Suppressor macrophage treated with lipopolysaccharide for 1 hour (primary cell): ENCODE data around the gene CTDP1.

Experiments
- DNase-seq, 3 donors: peaks; one replicate each; pipeline ENCODE4 v3.0.0-alpha.2; 2020 to 2022

Gene CTDP1

DNA sequence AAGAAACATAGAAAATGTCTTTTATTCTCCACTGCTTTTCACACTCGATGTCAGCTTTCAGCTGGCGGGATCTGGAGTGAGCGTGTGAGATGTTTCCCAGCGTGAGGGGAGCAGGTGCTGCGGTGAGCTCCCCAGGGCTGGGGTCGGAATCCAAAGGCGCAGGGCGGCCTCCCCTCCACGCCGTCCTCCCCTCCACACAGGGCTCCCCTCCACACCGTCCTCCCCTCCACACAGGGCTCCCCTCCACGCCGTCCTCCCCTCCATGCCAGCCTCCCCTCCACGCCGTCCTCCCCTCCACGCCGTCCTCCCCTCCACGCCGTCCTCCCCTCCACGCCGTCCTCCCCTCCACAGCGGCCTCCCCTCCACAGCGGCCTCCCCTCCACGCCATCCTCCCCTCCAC lies 91.2 kb downstream of the CTDP1 start:
- DNase-seq = no peak

DNA sequence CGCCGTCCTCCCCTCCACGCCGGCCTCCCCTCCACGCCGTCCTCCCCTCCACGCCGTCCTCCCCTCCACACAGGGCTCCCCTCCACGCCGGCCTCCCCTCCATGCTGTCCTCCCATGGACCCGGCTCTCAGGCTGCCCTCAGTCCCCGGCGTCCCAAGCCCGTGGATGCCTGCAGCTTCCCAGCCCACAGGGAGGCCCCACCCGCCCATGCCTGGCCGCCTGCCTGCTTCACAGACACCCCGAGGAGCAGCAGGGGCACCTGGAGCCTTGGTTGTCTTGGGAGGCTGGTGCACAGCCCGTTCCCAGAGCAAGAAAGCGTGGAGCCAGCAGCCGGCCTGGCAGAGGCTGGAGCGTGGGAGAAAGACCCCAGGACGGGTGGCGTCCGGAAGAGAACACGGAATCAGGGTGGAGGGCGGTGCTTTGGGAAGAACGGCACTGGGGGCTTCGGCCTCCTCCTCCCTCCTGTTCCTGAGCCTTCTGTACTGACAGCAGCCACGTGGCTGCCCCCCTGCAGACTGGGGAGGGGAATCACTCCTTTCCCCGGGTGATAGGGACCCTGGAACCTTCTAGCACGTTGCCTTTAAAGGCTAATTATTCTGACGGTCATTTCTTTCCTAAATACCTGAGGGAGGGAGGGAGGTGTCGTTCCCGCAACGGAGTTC lies 92.0 kb downstream of the CTDP1 start:
- no peak for DNase-seq

DNA sequence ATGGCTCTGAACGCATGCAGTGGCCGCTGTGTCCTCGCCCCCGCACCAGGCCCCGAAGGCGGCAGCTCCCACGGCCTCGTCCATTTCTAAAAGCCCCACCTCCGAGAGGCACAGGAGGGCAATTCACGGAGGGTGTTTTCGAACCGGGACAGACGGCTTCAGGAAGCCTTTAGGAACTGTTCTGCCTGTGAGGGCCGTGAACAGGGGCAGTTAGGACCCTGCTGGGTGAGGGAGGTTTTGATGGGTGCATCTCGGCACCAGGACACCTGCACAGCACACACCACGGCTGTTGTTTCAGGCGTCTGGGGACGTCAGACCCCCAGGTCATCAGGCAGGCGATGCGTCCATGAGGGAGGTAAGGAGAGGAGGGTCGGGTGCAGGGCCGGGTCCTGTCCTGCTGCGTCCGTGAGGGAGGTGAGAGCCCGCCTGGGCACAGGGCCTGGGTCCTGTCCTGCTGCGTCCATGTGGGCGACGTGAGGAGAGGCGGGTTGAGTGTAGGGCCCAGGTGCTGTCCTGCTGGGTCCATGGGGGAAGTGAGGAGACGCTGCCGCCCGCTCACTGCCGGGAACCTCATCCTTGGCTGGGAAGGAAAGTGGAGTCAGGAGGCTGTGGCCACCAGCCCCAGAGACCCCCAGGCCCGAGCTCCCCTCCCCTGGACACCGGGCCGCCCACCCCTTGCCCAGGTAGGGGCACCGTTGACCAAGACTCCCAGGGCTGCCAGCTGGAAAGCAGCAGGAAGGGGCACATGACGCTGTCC lies 92.7 kb downstream of the CTDP1 start:
- DNase-seq = no peak

DNA sequence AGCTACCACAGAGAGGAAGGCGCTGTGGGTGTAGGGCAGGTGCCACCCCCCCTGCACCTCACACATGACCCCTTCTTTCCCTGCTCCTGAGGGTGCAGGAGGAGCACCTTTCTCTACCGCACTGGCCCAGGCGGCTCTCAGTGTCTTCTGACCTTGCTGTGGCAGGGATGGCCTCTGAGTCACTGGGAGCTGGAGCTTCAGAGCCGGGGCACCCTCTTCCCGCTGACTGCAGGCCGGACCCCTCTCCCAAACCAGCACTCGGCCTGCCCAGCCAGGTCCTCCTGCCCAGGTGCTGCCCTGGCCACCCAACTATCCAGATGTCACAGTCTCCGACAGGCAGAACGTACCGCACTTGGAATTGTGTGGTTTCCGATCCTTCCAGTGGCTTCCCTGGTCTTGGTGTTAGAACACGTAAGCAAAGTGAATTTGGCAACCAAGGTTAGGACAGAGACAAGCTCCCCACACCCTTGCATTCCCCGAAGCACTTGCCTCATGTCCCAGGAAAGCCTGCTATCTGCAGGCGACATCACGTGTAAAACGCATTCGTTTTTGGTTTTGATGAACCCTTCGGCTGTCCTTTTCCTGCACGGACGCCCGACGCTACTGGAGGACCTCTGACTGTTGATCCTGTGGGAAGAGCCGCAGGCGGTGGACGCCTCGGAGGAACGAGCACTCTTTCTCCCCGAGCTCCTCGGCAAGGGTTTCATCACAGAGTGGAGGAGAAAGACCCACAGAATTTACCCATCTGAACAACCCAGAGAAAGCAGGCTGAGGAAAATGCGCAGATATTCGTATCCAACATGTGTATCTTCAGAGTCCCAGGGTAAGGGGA lies 93.5 kb downstream of the CTDP1 start:
- DNase-seq = no peak

DNA sequence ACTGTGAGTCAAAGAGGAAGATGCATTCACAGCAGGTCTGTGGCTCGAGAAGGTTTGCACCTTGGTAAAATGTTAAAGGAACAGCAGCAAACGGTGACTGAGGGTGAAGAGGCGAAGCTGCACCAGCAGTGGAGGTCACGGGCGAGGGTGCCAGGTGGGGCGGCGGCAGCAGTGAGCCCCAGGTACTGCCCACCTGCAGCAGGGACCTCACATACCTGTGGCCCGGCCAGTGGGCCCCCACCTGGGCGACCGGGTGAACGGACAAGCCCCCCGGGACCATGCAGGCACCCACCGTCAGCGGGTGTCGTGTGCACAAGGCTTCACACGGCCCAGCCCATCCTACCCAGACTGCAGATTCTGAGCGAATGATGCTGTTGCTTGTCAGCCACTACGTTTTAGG lies 94.5 kb downstream of the CTDP1 start:
- DNase-seq = no peak

DNA sequence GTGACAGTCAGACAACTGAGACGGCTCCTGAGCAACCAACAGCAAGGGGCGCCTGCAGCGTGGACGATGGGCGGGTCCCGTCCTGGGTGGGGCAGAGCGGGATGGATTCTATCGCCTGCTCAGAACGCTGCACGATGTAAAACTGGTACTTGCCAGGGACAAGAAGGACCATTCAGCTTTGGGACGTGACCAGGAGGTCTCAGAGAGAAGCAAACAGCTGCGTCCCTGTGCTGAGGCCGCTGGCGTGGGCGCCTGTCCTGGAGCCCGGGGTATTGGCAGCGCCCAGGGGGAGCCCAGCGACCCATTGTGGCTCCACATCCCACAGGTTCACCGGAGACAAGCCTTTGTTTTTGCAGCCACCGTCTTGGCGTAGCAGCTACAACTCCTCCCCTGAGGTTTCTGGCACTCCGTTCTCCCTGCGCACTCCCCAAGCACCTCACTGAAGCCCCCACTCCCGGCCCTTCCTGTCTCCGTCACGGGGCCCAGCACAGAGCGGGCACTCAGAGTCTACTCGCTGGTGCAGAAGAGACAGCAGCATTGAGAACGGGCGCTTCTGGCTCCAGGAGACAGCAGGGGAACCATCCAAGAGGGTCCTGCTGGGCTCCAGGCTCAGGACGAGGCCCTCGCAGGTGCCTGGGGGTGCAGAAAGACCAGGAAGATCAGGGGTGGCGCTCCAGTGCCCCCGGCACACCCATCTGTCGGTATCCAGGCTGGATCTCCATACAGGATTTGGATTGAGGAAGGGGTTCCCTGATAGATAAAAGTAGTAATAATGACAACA lies 96.0 kb downstream of the CTDP1 start:
- DNase-seq = no peak

DNA sequence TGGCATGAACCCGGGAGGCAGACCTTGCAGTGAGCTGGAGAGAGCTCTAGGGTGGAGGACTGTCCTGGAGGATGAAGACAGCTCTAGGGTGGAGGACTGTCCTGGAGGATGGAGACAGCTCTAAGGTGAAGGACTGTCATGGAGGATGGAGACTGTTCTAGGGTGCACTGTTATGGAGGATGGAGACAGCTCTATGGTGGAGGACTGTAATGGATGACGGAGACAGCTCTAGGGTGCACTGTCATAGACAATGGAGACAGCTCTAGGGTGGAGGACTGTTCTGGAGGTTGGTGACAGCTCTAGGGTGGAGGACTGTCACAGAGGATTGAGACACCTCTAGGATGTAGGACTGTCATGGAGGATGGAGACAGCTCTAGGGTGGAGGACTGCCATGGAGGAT lies 97.1 kb downstream of the CTDP1 start:
- no peak for DNase-seq

DNA sequence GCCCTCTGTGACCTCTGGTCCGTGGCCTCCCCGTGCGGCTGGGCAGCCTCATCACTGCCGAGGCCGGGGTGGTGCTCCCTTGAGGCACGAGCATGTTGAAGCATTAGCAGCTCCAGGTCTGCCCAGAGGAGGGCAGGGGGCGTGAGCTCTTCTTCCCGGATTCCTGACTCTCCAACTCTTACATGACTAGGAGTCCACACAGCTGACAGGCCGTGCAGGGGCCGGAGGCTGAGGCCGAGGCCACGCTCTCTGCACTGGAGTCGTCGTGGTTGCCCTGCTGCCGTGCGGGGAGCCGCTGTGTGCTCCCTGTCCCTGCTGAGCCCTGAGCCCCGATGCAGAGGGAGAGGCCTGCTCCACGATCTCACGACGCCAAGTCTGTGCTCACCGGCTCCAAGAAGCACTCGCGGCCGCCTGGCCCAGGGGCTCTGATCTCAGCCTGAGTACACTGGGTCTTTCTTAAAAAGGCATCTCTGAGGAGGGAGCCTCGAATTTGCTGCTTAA lies 98.7 kb downstream of the CTDP1 start:
- DNase-seq = no peak

DNA sequence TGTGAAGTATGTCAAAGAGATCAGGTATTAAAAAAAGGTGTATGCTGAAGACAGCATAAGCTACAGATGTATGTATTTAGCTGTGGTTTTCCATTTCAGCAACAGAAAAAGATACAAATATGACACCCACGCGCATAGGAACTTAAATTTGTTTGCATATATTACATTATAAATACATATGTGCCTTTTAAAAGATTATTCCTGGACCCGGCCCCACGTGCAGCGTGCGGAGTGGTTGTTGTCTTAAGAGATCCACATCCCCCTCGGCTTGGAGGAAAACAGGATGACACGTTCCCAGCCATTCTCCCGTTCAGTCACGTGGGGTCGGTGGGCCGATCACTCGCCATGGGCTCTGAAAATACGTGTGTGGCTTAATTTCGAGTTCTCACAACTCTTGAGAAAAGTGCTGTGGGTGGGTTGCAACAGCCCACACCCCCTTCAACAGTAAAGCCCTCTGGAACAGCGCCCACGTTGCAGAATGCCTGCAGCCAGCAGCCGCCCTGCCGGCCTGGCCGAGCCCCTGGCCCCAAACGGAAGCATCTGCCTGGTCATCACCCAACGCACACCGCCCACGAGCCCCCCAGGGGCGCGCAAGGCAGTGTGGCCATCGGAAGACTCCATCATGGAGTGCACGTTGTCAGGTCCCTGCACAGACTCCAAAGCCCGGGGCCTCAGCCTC lies 99.6 kb downstream of the CTDP1 start:
- no peak for DNase-seq

DNA sequence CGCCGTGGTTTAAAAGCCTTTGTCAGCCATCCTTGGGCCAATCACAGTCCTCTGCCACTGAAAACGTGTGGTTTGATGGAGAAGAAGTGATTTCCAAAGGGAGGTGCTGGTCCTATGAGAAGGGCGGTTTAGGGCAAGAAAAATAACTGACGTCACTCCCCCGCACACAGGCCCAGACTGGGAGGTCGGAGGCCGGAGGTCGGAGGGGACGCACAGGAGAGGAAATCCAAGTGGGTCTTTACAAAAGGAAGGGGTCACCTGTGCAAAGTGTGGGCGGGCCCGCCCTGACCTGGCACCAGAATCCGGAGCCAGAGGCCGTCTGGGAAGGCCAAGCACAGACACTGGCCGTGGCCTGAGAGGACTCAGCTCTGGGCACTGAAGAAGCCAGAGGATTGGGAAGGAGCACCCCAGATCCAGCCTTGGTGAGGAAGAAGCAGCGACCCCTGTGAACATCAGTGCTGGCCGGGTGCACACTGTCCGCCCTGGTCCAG lies 100.1 kb downstream of the CTDP1 start:
- DNase-seq = no peak

DNA sequence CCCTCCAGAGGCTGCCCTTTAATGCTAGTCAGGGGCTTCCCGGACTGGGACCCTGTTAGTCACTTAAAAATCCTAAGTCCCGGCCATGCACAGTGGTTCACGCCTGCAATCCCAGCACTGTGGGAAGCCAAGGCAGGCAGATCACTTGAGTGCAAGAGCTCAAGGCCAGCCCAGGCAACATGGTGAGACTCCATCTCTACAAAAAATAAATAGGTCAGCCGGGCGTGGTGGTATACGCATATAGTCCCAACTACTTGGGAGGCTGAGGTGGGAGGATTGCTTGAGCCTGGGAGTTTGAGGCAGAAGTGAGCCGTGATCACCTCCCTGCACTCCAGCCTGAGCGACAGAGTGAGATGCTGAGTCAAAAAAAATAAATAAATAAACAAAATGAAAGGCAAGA lies 100.9 kb downstream of the CTDP1 start:
- no peak for DNase-seq

DNA sequence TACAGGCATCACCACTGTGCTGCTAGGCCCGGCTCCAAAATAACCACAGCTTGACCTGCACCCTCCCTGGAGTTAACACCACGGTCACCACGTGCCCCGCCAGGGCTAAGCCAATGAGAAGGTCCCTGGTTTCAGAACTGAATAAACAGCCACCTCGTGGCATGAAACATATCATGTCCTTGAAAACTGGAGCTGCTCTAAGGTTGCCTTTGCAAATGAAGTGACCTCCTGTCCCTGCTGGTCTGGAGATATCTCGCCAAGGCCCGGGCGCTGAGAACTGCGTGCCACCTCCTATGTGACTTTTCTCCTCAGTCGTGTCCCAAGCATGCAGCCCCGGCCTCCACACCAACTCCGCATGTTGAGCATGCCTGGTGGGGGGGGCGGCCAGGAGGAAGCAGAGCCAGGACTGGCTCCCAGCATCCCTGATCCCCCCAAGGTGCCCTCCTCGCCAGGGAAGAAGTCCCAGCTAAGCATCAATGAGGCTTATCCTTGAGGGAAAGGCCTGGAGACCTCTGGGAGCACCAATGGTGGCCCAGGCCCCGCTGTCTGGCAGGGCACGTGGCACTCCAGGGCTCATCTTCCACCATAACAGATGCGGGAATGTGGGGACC lies 101.8 kb downstream of the CTDP1 start:
- no peak for DNase-seq

DNA sequence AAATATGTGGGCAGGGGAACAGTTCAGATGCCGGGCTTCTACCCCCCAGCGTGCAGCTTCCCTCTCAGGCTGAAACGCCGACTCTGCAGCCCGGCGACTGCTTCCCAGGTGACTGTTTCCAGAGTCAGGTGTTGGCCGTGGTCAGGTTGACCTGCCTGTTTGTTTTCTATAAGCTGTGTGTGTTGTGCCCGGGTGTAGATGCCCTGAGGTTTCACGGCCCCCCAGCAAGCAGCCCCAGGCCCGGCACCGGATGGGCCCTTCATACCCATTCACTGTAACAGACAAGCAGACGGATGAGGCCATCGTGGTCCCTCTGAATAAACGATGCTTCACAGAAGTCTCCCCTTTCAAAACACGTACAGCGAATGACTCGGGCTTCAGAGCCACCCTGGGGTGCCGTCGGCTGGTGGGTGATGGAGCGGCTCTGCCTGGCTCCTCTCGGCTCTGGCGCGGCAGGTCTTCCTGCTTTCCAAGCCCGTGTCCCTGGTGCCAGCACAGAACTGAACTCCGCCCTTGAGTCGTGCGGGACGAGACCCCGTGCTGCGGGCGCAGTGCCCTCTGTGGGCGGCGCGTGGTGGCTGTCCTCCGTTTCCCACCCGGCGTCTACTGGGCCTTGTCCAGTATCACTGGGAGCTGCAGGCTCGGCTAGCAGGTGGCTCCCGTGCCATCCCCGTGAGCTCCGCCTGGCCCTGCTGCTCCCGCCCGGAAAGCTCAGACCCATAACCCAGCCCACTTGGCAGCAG lies 103.1 kb downstream of the CTDP1 start:
- no peak for DNase-seq

DNA sequence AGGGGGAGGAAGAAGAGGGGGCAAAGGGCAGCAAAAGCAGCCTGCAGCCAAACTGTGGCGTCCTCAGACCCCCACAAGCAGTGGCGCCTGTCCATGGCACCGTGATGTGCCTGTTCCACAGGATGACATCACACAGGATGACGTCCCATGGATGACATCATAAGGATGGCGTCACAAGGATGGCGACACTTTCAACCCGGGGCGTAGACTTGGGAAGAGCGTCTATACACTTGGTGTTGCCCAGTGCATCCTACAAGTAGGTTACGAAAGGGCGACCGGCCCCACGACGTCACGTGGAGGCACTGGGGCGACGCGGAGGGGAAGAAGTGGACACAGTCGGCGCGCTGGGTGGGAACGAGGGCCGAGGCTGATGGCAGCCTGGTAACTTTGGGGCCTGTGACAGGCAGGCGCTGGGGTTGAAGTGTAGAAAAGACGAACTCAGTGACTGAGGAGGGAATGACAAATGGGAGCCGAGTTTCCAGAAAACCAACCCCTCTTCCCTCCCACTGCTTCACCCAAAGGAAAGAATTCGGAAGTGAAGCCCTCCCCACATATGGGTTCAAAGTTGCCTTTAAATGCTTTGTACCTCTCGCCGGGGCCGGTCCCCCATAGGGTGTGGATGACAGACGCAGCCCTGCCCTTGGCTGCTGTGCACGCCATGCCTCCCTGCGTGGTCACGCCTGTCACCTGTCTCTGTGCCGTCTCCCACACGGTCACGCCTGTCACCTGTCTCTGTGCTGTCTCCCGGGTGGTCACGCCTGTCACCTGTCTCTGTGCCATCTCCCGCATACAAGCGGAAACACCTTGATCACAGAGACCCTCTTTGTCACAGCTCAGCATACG lies 104.7 kb downstream of the CTDP1 start:
- no peak for DNase-seq

DNA sequence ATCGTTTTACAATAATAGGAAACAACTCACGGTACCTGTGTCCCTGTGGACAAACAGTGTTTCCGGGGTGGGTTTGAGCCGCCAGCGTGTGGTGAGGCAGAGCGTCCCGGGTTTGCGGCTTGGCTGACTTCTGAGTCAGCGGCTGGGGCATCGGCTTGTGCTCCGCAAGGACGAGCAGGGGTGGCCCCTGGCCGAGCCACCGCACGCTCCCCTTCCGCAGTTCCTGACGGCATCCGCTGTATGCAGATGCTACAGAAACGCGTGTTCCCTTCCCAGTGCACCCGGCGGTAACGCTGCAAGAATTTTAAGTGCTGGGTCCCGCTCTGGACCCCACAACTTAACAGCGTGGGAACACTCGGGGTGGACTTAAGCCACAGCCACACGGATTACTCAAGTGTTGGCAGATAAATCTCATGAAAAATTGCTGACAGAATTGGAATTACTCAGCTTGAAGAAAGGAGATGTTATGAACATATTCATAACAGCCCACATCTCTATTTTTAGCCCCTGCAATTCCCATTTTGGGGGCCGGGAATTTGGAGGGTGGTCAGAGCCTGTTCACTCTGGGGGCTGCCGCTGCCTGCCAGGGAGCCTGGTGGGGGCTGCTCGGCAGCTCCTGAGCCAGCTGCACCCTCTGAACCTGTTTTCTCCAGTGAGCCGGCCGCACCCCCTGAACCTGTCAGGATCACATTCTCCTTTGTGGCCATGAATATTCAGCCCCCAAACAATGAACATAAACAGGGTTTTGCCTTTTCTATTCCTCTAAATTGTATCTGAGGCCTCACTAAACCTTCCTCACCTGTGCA lies 105.6 kb downstream of the CTDP1 start:
- no peak for DNase-seq

DNA sequence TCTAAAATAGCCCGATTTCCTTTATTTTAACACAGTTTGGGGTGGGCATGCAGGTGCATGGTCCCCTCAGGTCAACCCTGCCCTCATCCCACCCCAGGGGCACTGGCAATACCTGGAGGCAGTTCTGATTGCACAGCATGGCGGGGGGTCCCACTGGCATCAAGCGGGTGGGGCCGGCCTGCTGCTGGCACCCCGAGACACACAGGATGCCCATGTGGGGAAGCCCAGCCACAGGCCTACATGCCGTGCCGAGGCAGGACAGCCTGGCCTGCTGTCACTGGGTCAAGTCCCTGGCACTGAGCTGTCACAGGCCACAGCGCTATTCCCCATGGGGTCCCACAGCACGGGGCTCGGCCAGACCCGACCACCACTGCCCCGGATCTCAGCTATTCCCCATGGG lies 106.2 kb downstream of the CTDP1 start:
- DNase-seq = no peak

DNA sequence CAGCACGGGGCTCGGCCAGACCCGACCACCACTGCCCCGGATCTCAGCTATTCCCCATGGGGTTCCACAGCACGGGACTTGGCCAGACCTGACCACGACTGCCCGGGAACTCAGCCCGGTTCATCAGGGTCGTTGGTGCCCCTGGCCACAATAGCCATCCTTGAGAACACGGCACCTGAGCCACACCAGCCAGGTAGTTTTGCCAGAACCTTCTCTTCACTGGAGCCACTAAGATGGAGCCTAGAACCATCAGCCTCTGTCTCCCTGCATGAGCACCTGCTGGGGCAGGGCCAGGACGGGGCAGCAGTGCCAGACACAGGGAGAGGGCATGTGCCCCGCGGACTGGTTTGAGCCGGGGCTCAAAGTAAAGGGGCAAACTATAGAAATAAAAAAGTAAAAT lies 106.7 kb downstream of the CTDP1 start:
- no peak for DNase-seq

DNA sequence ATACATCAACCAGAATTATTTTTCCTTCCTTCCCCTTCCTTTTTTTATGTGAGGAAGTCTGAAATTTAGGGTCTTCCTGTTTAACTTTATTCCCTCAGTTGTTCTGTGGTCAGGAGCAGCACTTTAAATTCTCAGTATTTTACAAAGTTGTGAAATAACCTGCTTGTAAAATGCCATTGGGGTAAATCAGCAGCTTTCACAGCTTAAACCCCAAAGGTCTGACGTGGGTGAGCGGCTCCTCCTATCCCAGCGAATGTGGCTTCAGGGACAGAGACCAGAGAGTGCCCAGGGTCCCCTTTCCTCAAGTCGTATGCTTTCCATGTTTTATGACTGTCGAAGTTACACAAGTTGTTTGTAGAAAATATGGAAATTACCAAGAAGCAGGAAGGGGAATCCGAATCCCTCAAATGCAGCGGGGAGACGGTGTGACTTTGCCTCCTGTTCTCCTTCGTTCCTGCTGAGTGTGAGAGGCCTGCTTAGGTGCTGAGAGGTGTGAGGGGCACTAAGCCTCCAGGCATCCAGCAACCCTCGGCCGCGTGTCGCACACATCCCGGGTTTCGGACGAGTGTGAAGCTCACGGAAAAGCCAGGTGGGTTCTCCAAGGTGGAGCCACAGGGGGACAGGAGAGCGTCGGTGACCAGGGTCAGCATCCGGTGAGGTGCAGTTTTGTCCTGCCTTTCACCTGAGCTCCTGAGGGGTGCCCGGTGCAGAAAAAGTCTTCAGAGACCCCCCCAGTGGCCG lies 107.4 kb downstream of the CTDP1 start:
- DNase-seq = peak in 2 of 3 donors; percentile 43 to 52
